GM12873 (cell line): ENCODE data around the gene ABHD12.

ENCODE experiments used
- TF ChIP-seq, protein P1 (sequence below): IDR thresholded peaks from 2 replicates; pipeline ENCODE4 v1.5.1; 2012; ENCODE audit warnings: low read depth, mild to moderate bottlenecking, moderate library complexity, low read length, control low read depth; ENCODE audit not compliant: insufficient read depth; ENCODE audit errors: missing control alignments

Gene ABHD12

DNA sequence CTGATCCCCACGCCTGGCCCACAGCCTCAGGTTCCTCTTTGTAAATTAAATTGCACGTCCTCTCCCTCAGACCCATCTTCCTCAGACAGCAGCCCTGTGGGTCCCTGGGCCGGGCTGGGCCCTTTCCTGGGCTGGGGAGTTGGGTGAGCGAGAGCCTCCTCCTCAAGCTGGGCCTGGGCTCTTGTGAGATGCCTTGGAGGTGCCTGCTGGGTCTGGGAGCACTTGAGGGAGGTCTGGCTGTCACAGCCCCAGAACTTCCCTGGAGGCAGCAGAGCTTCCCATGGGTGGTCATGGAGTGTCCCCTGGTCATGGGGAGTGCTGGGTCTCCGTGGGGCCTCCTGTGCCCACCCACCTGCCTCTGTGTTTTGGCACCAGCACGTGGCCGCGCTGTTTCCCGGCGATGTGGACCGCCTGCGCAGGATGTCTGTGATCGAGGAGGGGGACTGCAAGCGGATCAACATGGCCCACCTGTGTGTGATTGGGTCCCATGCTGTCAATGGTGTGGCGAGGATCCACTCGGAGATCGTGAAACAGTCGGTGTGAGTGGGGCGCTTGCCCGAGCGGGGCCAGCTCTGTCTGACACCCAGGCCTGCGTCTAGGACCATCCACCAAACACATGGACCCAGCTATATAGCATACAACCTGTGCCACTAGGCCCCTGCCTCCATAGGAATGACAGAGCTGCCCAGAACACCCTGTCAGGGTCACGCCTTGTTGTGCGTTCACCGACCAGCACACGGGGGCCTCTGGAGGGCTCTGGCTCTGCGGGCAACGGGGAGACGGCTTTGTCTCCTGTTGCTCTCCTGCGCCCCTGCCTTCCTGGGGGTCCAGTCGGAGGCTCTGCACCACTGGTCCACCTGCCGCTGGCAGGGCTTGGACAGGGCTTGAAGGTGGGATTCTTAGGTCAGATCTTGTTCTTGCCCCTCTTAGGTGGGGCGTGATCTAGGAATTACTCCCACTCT, 109.8 kb downstream of the ABHD12 start:
- TF ChIP-seq, protein P1, sequence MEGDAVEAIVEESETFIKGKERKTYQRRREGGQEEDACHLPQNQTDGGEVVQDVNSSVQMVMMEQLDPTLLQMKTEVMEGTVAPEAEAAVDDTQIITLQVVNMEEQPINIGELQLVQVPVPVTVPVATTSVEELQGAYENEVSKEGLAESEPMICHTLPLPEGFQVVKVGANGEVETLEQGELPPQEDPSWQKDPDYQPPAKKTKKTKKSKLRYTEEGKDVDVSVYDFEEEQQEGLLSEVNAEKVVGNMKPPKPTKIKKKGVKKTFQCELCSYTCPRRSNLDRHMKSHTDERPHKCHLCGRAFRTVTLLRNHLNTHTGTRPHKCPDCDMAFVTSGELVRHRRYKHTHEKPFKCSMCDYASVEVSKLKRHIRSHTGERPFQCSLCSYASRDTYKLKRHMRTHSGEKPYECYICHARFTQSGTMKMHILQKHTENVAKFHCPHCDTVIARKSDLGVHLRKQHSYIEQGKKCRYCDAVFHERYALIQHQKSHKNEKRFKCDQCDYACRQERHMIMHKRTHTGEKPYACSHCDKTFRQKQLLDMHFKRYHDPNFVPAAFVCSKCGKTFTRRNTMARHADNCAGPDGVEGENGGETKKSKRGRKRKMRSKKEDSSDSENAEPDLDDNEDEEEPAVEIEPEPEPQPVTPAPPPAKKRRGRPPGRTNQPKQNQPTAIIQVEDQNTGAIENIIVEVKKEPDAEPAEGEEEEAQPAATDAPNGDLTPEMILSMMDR, result no peak

DNA sequence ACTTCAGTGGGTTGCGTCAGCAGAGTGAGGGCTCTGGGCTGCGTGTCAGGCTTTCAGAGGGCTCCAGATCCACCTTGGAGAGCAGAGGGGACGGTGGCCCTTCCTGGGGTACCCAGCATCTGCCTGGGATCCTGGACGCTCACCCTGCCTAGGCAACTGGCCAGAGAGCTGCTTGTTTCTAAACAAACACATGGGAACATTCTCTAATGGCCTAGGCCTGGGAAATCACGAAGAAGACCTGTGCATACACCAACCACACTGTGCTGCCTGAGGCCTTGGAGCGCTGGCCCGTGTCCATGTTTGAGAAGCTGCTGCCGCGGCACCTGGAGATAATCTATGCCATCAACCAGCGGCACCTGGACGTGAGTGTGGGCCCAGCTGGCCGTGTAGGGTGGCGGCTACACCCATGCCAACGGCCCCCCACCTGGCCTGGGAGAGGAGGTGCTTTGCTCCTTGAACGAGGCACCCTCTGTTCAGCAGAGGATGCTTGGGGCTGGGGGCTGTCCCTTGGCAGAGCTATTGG, 110.5 kb downstream of the ABHD12 start:
- TF ChIP-seq, protein P1, result no peak

DNA sequence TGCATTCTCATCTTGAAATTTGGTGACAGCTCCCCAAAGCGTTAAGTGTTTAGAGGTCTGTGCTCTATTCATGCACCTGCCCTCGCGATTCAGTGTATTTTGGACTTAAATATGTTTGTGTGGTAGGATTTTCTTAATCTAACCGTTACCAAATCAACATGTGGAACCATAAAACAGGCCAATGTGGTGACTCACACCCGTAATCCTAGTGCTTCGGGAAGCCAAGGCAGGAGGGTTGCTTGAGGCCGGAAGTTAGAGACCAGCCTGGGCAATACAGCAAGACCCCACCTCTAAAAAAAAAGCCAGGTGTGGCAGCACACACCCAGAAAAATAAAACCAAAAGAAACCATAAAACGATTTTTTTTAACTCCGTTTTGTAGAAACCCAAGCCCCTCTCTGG, 111.2 kb downstream of the ABHD12 start:
- TF ChIP-seq, protein P1, result no peak

DNA sequence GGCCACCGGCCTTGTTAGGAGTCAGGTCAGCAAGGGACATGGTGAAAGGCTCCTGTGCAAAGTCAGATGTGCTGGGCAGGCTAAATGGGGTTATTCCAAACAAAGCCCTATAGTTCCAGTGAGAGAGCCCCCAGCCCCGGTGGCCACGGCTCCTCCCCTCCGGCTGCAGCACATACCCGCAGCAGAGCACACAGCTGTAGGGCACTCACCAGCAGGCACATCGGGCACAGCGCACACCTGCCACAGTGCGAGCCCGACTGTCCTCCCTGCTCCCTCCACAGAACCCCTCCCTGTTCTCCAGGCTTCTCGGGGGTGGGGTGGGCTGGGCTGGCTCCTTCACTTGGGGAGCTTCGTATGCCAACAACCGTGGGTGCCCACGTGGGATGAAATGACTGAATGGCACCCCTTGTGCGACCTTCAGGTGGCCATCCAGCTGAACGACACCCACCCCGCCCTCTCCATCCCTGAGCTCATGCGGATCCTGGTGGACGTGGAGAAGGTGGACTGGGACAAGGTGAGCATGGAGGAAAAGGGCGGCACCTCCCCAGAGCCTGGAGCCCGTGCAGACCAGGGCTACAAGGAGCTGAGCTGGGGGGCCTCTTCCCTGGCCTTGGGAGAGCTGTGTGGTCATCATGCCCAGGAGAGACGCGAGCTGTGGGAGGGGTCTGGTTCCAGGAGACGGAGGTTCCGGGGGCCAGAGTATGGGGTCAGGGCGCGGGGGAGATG, 111.8 kb downstream of the ABHD12 start:
- TF ChIP-seq, protein P1, result no peak

DNA sequence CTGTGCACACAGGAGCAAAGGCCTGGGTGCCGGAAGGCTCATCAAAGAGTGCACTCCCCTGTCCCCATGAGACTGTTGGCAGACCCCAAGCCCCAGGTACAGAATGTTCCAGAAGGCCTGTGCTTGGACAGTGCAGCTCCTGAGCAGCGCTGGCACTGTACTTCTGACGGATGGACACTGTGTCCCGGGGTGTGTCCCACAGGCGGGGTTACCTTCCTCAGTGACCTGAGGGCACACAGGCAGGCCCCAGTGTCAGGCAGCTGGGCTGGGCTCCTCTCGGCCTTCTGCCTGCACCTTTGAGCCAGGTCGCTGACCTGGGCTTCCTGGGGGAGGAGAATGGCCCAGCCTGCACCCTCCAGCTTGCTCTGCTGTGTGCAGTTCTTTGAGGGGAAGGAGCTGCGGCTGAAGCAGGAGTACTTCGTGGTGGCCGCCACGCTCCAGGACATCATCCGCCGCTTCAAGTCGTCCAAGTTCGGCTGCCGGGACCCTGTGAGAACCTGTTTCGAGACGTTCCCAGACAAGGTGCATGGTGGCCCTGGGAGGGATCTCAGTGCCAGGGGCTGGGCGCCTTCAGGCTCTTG, 112.6 kb downstream of the ABHD12 start:
- TF ChIP-seq, protein P1, result no peak

DNA sequence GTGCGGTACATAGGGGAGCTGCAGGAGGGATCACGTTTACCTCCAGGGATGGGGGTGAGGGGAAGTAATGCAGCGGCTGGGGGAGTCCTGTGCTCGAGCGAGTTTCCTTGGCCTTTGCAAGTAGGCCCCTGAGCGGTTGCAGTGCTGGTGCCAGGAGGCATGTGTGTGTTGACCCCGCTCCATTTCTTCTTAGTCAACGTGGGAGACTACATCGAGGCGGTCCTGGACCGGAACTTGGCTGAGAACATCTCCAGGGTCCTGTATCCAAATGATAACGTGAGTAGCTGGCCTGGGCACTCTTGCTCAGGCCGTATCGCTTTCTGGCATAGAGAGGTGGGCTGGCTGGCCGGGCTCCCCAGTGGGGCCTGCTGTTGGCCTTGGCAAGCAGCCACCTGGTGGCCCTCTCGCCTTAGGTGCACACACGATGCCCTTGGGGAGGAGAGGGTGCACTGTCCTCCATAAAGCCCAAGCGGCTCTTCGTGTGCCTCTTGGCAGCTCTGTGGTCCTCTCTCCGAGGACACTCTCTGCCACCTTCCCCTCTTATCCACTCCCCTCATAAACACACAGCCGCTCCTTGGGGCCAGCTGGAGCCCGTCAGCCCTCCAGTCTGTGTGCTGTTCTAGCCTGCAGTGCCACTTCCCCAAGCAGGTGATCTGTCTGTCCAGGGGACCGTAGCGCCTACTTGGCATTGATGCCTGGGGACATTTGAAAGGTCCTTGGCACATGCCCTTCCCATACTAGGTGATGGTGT, 113.4 kb downstream of the ABHD12 start:
- TF ChIP-seq, protein P1, result no peak
